GM10266 (cell line): ENCODE data around the gene ZBTB46.
"Not testable (repeated sequence)": the region's sequence is repeated elsewhere in the genome, so short reads cannot be mapped to it uniquely, and the experiment has no call there.

Source experiments
- DNase-seq: peaks from one replicate; pipeline ENCODE4 v3.0.0; 2012; ENCODE audit errors: extremely low spot score
- CTCF ChIP-seq: IDR thresholded peaks from 2 replicates; pipeline ENCODE4 v1.5.1; 2012; ENCODE audit warnings: mild to moderate bottlenecking, low read depth; ENCODE audit not compliant: control insufficient read depth, insufficient read depth; ENCODE audit errors: missing control alignments

ZBTB46 gene

GRCh38 chr20:63734946-63735858, 95.9 kb downstream of the ZBTB46 start:
- TF ChIP-seq CTCF = no peak
- DNase-seq = no peak

GRCh38 chr20:63734111-63734945, 96.7 kb downstream of the ZBTB46 start:
- TF ChIP-seq CTCF = no peak
- DNase-seq = no peak

- no peak for DNase-seq
- TF ChIP-seq CTCF = no peak
Observed at GRCh38 chr20:63733579-63734081, 97.4 kb downstream of the ZBTB46 start.

- no peak for TF ChIP-seq CTCF
- no peak for DNase-seq
Observed at GRCh38 chr20:63733117-63733516, 97.9 kb downstream of the ZBTB46 start.

GRCh38 chr20:63732118-63733095, 98.7 kb downstream of the ZBTB46 start:
- no peak for TF ChIP-seq CTCF
- no peak for DNase-seq

- TF ChIP-seq CTCF = no peak
- no peak for DNase-seq
Observed at GRCh38 chr20:63731410-63731809, 99.7 kb downstream of the ZBTB46 start.

GRCh38 chr20:63730189-63730733, 100.8 kb downstream of the ZBTB46 start:
- not testable (repeated sequence) for DNase-seq

- not testable (repeated sequence) for DNase-seq
Observed at GRCh38 chr20:63722967-63723622, 108.0 kb downstream of the ZBTB46 start.
